Measurements from ENCODE around the gene PSMB5. TPM values are rescaled to one million over a fixed set of nuclear protein-coding genes. Genes with fewer than 3 reads are reported as not detected.

The PSMB5 gene
- total RNA-seq: 225 TPM in 2 replicates

GRCh38 chr14:23034498-23035302 is at the start of gene PSMB5:
PSMB5 (minus strand) TSS chr14:23034900; CDS start chr14:23034881, 19 bp downstream.

DNA sequence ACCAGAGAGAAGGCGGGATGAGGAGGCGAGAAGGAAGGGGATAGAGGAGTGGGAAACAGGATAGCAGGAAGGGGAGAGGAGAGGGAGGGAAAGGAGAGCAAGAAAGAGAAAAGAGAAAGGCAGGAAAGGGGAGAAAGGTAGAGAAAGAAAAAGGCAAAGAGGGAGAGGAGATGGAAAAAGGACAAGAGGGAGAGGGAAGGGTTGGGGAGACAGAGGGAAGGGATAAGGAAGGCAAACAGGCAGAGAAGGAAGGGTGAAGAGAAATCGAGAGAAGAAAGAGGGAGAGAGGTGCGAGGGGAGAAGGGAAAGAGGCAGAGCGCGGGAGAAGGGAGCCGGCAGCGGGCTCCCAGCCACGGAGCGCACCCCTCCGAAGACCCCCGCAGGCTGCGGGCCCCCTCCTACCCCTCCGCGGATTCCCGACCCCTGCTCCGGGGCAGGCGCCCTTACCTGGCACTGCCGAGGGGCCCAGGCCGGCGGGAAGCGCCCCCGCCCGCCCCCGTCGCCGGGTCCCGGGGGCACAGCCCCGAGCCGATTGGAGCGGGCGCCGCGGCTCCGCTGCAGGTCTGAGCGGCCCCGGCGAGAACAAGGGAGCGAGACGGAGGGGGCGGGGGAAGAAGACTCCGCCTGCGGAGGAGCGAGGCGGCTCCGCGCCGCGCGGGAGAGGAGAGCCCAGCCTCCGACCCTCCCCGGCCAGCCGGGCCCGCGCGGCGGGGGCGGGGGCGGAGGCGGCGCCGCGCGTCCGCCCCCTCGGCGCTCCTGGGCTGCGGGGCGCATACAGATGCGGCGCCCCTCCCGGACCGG is 22.5 kb upstream of the PSMB5 start, which contains the start of gene CDH24:
Gene CDH24, minus strand, starts transcription at position 565 of the 801 bp plus-strand sequence. CDS start 1,787 bp downstream, outside the sequence.

GRCh38 chr14:23042162-23042965 is 7.7 kb upstream of the PSMB5 start, which contains the start of gene PSMB11:
PSMB11 (plus strand) TSS chr14:23042212; CDS start chr14:23042226, 14 bp downstream.

DNA sequence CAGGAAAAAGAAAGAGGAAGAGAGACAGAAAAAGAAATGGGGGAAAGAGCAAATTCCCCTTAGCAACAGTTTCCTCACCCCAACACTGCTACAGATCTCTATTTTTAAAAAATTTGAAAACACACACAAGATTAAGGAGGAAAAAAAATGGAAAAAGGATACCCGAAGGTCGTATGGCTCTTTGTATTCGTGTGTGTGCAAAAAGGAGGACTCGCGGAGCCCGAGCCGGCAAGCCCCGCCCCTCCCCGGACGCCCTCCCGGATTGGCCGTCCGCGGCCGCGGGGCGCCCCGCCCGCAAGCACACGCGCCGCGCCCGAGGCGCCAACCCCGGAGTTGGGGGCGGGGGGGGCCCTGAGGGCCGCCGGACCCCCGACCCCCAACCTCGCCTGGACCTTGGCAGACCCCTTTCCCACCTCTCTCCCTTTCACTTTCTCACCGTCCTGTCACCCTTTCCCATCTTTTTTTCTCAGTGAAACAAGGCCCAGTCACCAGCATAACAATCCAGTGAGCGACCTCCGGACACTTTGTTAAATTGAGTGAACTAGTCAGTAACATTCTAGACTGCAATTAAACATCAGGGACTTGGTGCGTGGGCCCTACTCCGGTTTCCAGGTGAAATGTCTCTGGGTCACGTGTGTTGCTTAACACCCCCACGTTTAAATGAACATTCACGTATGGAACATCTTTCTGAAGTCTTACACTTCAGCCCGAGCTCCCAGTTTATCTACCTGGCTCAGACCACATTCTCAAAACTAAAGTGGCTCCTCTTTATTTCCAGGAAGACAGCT is 24.6 kb downstream of the PSMB5 start, which contains the start of gene C14orf93:
Gene C14orf93, minus strand, starts transcription at position 205 of the 788 bp plus-strand sequence. CDS start 11,120 bp downstream, outside the sequence.

GRCh38 chr14:22982477-22983245 is 52.0 kb downstream of the PSMB5 start, which contains the start of gene AJUBA:
AJUBA (minus strand) TSS chr14:22982551; CDS start chr14:22982266, 285 bp downstream.

Other genes with a start within 250 kb of the PSMB5 start
- gene SLC7A7, start 219.5 kb downstream of the PSMB5 start, total RNA-seq: 14.7 and 20.9 TPM in 2 replicates
- 56.9 and 73.1 TPM in 2 replicates for gene MRPL52, start 205.0 kb downstream of the PSMB5 start, total RNA-seq
- 261 and 318 TPM in 2 replicates for gene MMP14, start 198.3 kb downstream of the PSMB5 start, total RNA-seq
- gene LRP10, start 163.2 kb downstream of the PSMB5 start, total RNA-seq: 94.7 and 101 TPM in 2 replicates
- gene REM2, start 151.7 kb downstream of the PSMB5 start, total RNA-seq: 0.13 TPM in 1 of 2 replicates, not detected in the other
- 96.0 and 99.1 TPM in 2 replicates for gene RBM23, start 115.8 kb downstream of the PSMB5 start, total RNA-seq
- 60.6 and 70.9 TPM in 2 replicates for gene PRMT5, start 105.5 kb downstream of the PSMB5 start, total RNA-seq
- gene HAUS4, start 77.8 kb downstream of the PSMB5 start, total RNA-seq: 49.6 and 55.0 TPM in 2 replicates
- 39.9 and 52.0 TPM in 2 replicates for gene AJUBA, start 52.3 kb downstream of the PSMB5 start, total RNA-seq
- 3.6 and 4.9 TPM in 2 replicates for gene C14orf93, start 24.8 kb downstream of the PSMB5 start, total RNA-seq
- not detected in 2 replicates for gene PSMB11, start 7.3 kb upstream of the PSMB5 start, total RNA-seq
- 8.9 and 9.8 TPM in 2 replicates for gene CDH24, start 22.6 kb upstream of the PSMB5 start, total RNA-seq
- gene ACIN1, start 60.2 kb upstream of the PSMB5 start, total RNA-seq: 126 and 134 TPM in 2 replicates
- gene C14orf119, start 60.6 kb upstream of the PSMB5 start, total RNA-seq: 41.9 and 45.7 TPM in 2 replicates
- gene CIROP, start 70.1 kb upstream of the PSMB5 start, total RNA-seq: not detected in 2 replicates
- gene CEBPE, start 84.4 kb upstream of the PSMB5 start, total RNA-seq: not detected in 2 replicates
- gene SLC7A8, start 148.8 kb upstream of the PSMB5 start, total RNA-seq: 1.1 and 2.4 TPM in 2 replicates
- gene RNF212B, start 203.0 kb upstream of the PSMB5 start, total RNA-seq: not detected in 2 replicates

All from thoracic aorta endothelial cell (primary cell).